Measurements from ENCODE around the gene NRP2. TPM values are rescaled to one million over a fixed set of nuclear protein-coding genes. Genes with fewer than 3 reads are reported as not detected.

Gene NRP2
- total and polyA plus RNA-seq, 4 donors = 3.8 to 17.7 (median 12.2) TPM

GRCh38 chr2:205761421-205761820, 79.1 kb downstream of the NRP2 start:
- 92% methylated on average over 4 of the region's 4 CpGs for WGBS

More at GRCh38 chr2:205761421-205761820, 79.1 kb downstream of the NRP2 start:
- Histone ChIP-seq H3K9ac (ENCODE audit: low read depth in 1 of 2, low read length in 2 of 2) (no peak overlapping the region), H3K27me3 (ENCODE audit: control insufficient read depth in 4 of 4, insufficient read depth in 4 of 4, low read length in 3 of 4) (peaks cover 0 to 6% (median 2%) of the 10 kb centered on the region in 4 donors), H3K36me3 (ENCODE audit: control insufficient read depth in 4 of 4, insufficient read depth in 3 of 4, low read depth in 1 of 4, low read length in 3 of 4) (no peaks in the 10 kb centered on the region), H3K27ac (ENCODE audit: low read depth in 1 of 2, low read length in 2 of 2) (no peak overlapping the region), H3K4me1 (ENCODE audit: control insufficient read depth in 4 of 4, insufficient read depth in 4 of 4, low read length in 3 of 4) (no peaks in the 10 kb centered on the region), H3K9me3 (ENCODE audit: control insufficient read depth in 4 of 4, low read length in 3 of 4) (no peaks in the 10 kb centered on the region), H3K4me3 (ENCODE audit: low read depth in 1 of 3, low read length in 3 of 3) (no peak overlapping the region)
- no peak for TF ChIP-seq YY1 (IDR thresholded peaks at IDR 0.05)
- TF ChIP-seq EGR1 (IDR thresholded peaks at IDR 0.05; ENCODE audit: low read depth in 2 of 2) = no peak
- no peak for TF ChIP-seq SP1 (IDR thresholded peaks at IDR 0.05)
- TF ChIP-seq REST (IDR thresholded peaks at IDR 0.05) = no peak
- no peak for TF ChIP-seq FOXA1 (IDR thresholded peaks at IDR 0.05)
- TF ChIP-seq JUND (IDR thresholded peaks at IDR 0.05) = no peak
- TF ChIP-seq CTCF (IDR thresholded peaks at IDR 0.05; ENCODE audit: low read depth, low read length, missing input control) = no peak
- no peak for TF ChIP-seq RXRA (IDR thresholded peaks at IDR 0.05)
- TF ChIP-seq ZBTB33 (IDR thresholded peaks at IDR 0.05) = no peak
- TF ChIP-seq ATF3 (IDR thresholded peaks at IDR 0.05) = no peak
- TF ChIP-seq TAF1 (conservative IDR thresholded peaks at IDR 0.05) = no peak
- DNase-seq (ENCODE audit: low spot score) = no peak
